Prostate gland (tissue), 2 donors: ENCODE results near the gene TNK2.

Source experiments
- POLR2A ChIP-seq: fragments of 450-650 bp; IDR thresholded peaks from one replicate; pipeline ENCODE4 v1.6.1; 2016; ENCODE audit warnings: antibody characterized with exemption, mild to moderate bottlenecking
- POLR2AphosphoS5 ChIP-seq: sonication (generic); formaldehyde crosslinking; IDR thresholded peaks from one replicate; pipeline ENCODE4 v1.6.1; 2017; ENCODE audit warnings: antibody characterized with exemption
- TF ChIP-seq, protein P1 (sequence below), 4 experiments: fragments of 200-600 bp in 2 of 4; fragments of 450-650 bp in 2 of 4; sonication (generic) in 2 of 4; IDR thresholded peaks; 1 replicate in 3 of 4; 2 replicates in 1 of 4; pipeline ENCODE4 v1.5.1; 2016 to 2019; ENCODE audit warnings: antibody characterized with exemption in 4 of 4, mild to moderate bottlenecking in 2 of 4, moderate library complexity in 2 of 4

DNA sequence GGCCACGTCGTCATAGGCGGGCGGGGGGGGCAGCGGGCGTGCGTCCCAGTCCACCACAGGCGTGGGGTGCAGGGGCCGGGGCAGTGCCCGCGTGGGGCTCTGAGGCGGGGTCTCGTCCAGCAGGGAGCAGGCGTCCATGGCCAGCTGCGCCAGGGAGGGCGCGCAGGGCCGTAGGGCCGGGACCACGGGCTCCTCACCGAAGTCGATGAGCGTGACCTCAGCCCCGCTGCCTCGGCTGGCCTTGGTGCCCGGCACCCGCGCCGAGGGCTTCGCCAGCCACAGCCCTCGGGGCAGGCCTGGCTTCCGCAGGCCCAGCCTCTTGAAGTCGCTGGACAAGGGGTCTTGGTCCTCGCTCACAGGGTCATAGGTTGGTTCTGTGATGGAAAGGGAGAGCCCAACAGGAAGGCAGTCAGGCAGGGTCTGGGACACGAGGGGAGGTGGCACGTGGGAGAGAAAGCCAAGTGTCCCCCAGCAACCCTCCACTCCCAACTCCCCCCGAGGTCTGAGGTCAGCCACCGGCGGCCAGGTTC, 40.0 kb downstream of the TNK2 start:
- TF ChIP-seq, protein P1, sequence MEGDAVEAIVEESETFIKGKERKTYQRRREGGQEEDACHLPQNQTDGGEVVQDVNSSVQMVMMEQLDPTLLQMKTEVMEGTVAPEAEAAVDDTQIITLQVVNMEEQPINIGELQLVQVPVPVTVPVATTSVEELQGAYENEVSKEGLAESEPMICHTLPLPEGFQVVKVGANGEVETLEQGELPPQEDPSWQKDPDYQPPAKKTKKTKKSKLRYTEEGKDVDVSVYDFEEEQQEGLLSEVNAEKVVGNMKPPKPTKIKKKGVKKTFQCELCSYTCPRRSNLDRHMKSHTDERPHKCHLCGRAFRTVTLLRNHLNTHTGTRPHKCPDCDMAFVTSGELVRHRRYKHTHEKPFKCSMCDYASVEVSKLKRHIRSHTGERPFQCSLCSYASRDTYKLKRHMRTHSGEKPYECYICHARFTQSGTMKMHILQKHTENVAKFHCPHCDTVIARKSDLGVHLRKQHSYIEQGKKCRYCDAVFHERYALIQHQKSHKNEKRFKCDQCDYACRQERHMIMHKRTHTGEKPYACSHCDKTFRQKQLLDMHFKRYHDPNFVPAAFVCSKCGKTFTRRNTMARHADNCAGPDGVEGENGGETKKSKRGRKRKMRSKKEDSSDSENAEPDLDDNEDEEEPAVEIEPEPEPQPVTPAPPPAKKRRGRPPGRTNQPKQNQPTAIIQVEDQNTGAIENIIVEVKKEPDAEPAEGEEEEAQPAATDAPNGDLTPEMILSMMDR (IDR thresholded peaks at IDR 0.05), result no peak
- no peak for TF ChIP-seq POLR2A
- no peak for TF ChIP-seq POLR2AphosphoS5
